H9 (cell line): ENCODE results near the gene STK11. TPM values are rescaled to one million over a fixed set of nuclear protein-coding genes. Genes with fewer than 3 reads are reported as not detected.

ENCODE experiments used
- DNase-seq: peaks from one replicate; pipeline ENCODE4 v3.0.0-alpha.2; 2017
- H2AFZ ChIP-seq: one replicate; pipeline ENCODE4 v1.6.1; 2013; ENCODE audit warnings: mild to moderate bottlenecking, low read length, control low read depth, moderate library complexity
- H2AK5ac ChIP-seq: 2 replicates; pipeline ENCODE4 v1.6.1; 2013; ENCODE audit warnings: low read length, control low read depth, mixed read lengths; ENCODE audit not compliant: insufficient read length
- H2BK120ac ChIP-seq: one replicate; pipeline ENCODE4 v1.6.1; 2013; ENCODE audit warnings: low read depth, mild to moderate bottlenecking, low read length, control low read depth, inconsistent platforms; ENCODE audit not compliant: poor library complexity, severe bottlenecking
- H2BK12ac ChIP-seq: 2 replicates; pipeline ENCODE4 v1.6.1; 2013; ENCODE audit warnings: low read length, control low read depth, mixed read lengths, low read depth; ENCODE audit not compliant: insufficient read length
- H2BK15ac ChIP-seq: 2 replicates; pipeline ENCODE4 v1.6.1; 2013; ENCODE audit warnings: low read depth, low read length, control low read depth
- H2BK20ac ChIP-seq: one replicate; pipeline ENCODE4 v1.6.1; 2013; ENCODE audit warnings: low read depth, mild to moderate bottlenecking, low read length, control low read depth, inconsistent platforms; ENCODE audit not compliant: poor library complexity, severe bottlenecking
- H2BK5ac ChIP-seq: 2 replicates; pipeline ENCODE4 v1.6.1; 2013; ENCODE audit warnings: low read length, control low read depth, mixed read lengths; ENCODE audit not compliant: insufficient read length
- H3K14ac ChIP-seq: 2 replicates; pipeline ENCODE4 v1.6.1; 2013; ENCODE audit warnings: low read length, control low read depth; ENCODE audit not compliant: insufficient read depth
- H3K18ac ChIP-seq: 2 replicates; pipeline ENCODE4 v1.6.1; 2013; ENCODE audit warnings: low read depth, mild to moderate bottlenecking, mixed read lengths, low read length, control low read depth; ENCODE audit not compliant: insufficient read length
- H3K23ac ChIP-seq: 2 replicates; pipeline ENCODE4 v1.6.1; 2013; ENCODE audit warnings: low read length, control low read depth, mixed read lengths, low read depth; ENCODE audit not compliant: insufficient read length
- H3K23me2 ChIP-seq: 2 replicates; pipeline ENCODE4 v1.6.1; 2013; ENCODE audit warnings: low read depth, mild to moderate bottlenecking, mixed read lengths, low read length, control low read depth; ENCODE audit not compliant: insufficient read length, poor library complexity, severe bottlenecking
- H3K27ac ChIP-seq: 2 replicates; pipeline ENCODE4 v1.5.1; 2013; ENCODE audit warnings: low read length, control low read depth, mixed read lengths, low read depth; ENCODE audit not compliant: insufficient read length
- H3K27me3 ChIP-seq: 2 replicates; pipeline ENCODE4 v1.6.1; 2013; ENCODE audit warnings: low read length, control low read depth, inconsistent platforms; ENCODE audit not compliant: insufficient read depth
- H3K4ac ChIP-seq: 2 replicates; pipeline ENCODE4 v1.6.1; 2013; ENCODE audit warnings: low read depth, mild to moderate bottlenecking, control low read depth, inconsistent platforms, low read length, moderate library complexity
- H3K4me1 ChIP-seq: 2 replicates; pipeline ENCODE4 v1.6.1; 2013; ENCODE audit warnings: low read length, control low read depth, inconsistent platforms; ENCODE audit not compliant: insufficient read depth
- H3K4me2 ChIP-seq: 2 replicates; pipeline ENCODE4 v1.6.1; 2013; ENCODE audit warnings: low read length, control low read depth, mixed read lengths; ENCODE audit not compliant: insufficient read length, insufficient read depth
- H3K56ac ChIP-seq: 2 replicates; pipeline ENCODE4 v1.6.1; 2013; ENCODE audit warnings: low read depth, mild to moderate bottlenecking, mixed read lengths, low read length, control low read depth; ENCODE audit not compliant: insufficient read length
- H3K79me1 ChIP-seq: 2 replicates; pipeline ENCODE4 v1.6.1; 2013; ENCODE audit warnings: low read depth, mild to moderate bottlenecking, moderate library complexity, low read length, control low read depth, inconsistent platforms; ENCODE audit not compliant: insufficient read depth, poor library complexity, severe bottlenecking
- H3K79me2 ChIP-seq: 2 replicates; pipeline ENCODE4 v1.6.1; 2013; ENCODE audit warnings: low read length, control low read depth, inconsistent platforms; ENCODE audit not compliant: insufficient read depth
- H3K9ac ChIP-seq: 2 replicates; pipeline ENCODE4 v1.6.1; 2013; ENCODE audit warnings: low read length, control low read depth, mixed read lengths; ENCODE audit not compliant: insufficient read length; ENCODE audit errors: extremely low read depth
- H3K9me3 ChIP-seq: one replicate; pipeline ENCODE4 v1.6.1; 2013; ENCODE audit warnings: low read depth, low read length, inconsistent platforms; ENCODE audit not compliant: control insufficient read depth
- H3T11ph ChIP-seq: one replicate; pipeline ENCODE4 v1.6.1; 2013; ENCODE audit warnings: mild to moderate bottlenecking, low read length, control low read depth, inconsistent platforms
- H4K20me1 ChIP-seq: one replicate; pipeline ENCODE4 v1.6.1; 2013; ENCODE audit not compliant: control insufficient read depth, insufficient read length, insufficient read depth
- H4K5ac ChIP-seq: 2 replicates; pipeline ENCODE4 v1.6.1; 2013; ENCODE audit warnings: low read depth, mild to moderate bottlenecking, mixed read lengths, low read length, control low read depth; ENCODE audit not compliant: insufficient read length
- H4K8ac ChIP-seq: replicated peaks from 2 replicates; pipeline ENCODE4 v1.6.1; 2013; ENCODE audit warnings: low read length, control low read depth, mixed read lengths, low read depth; ENCODE audit not compliant: insufficient read length
- H4K91ac ChIP-seq: 2 replicates; pipeline ENCODE4 v1.6.1; 2013; ENCODE audit warnings: low read depth, mild to moderate bottlenecking, moderate library complexity, mixed read lengths, low read length, control low read depth; ENCODE audit not compliant: insufficient read length
- H3K27ac Mint-ChIP-seq, 3 experiments: 2 replicates in 2 of 3; 3 replicates in 1 of 3; pipeline ENCODE4 v1.8.0; 2020 to 2021; ENCODE audit warnings: mixed read lengths in 3 of 3, mild to moderate bottlenecking in 1 of 3, moderate library complexity in 1 of 3
- H3K27me3 Mint-ChIP-seq: 2 replicates; pipeline ENCODE4 v1.8.0; 2021; ENCODE audit warnings: low read depth, mild to moderate bottlenecking, moderate library complexity, mixed read lengths
- H3K36me3 Mint-ChIP-seq, 3 experiments: 2 replicates in 2 of 3; 3 replicates in 1 of 3; pipeline ENCODE4 v1.8.0; 2020 to 2021; ENCODE audit warnings: low read depth in 3 of 3, mixed read lengths in 3 of 3; ENCODE audit not compliant: insufficient read depth in 1 of 3
- H3K4me1 Mint-ChIP-seq, 2 experiments: 2 replicates each; pipeline ENCODE4 v1.8.0; 2020; ENCODE audit warnings: mixed read lengths in 2 of 2
- H3K4me3 Mint-ChIP-seq, 2 experiments: 2 replicates in 1 of 2; 3 replicates in 1 of 2; pipeline ENCODE4 v1.8.0; 2020 to 2021; ENCODE audit warnings: mild to moderate bottlenecking in 2 of 2, mixed read lengths in 2 of 2, moderate library complexity in 1 of 2
- H3K9me3 Mint-ChIP-seq, 2 experiments: 2 replicates in 1 of 2; 3 replicates in 1 of 2; pipeline ENCODE4 v1.8.0; 2020; ENCODE audit warnings: mild to moderate bottlenecking in 2 of 2, mixed read lengths in 2 of 2, moderate library complexity in 1 of 2
- CTCF ChIP-seq: fragments of 200-600 bp; sonication (generic); conservative IDR thresholded peaks from 3 replicates; pipeline ENCODE4 v1.8.0; 2021; ENCODE audit warnings: antibody characterized with exemption, mild to moderate bottlenecking
- WGBS: extraction: QIAGEN DNeasy Blood & Tissue Kit; methylation state at CpG from one replicate; pipeline ENCODE4 v1.1.7; 2013; ENCODE audit warnings: missing lambda C conversion rate, low lambda C conversion rate, mixed read lengths; ENCODE audit not compliant: insufficient read length; ENCODE audit errors: extremely low coverage; 5-methylcytosine and 5-hydroxymethylcytosine counted together
- total RNA-seq: library from RNA; stranded (reverse); gene quantifications from 2 replicates; pipeline ENCODE4 v1.2.1, GENCODE V29; 2021

STK11 gene
- total RNA-seq, 1 experiment from 2014 or later: 74.3 TPM

- Histone ChIP-seq H3T11ph (no peak overlapping the region), H3K27ac (no peak overlapping the region), H3K79me2 (peaks cover 4% of the 10 kb centered on the region; the same call in 1 of the 2 replicates), H4K8ac (no peak overlapping the region), H3K23me2 (peaks cover 16% of the 10 kb centered on the region), H2BK120ac (no peak overlapping the region), H3K18ac (no peak overlapping the region), H3K23ac (no peak overlapping the region), H3K9ac (peak overlapping the region; percentile 6), H3K56ac (no peak overlapping the region), H2BK20ac (no peak overlapping the region), H3K14ac (no peak overlapping the region), H2AK5ac (no peak overlapping the region), H3K4me2 (no peak overlapping the region), H3K9me3 (no peaks in the 10 kb centered on the region), H3K4me1 (no peaks in the 10 kb centered on the region; the same call in 1 of the 2 replicates), H2BK5ac (no peak overlapping the region), H4K91ac (no peak overlapping the region), H4K5ac (no peak overlapping the region), H2BK12ac (no peak overlapping the region), H3K4ac (no peak overlapping the region), H2AFZ (no peak overlapping the region), H3K27me3 (no peaks in the 10 kb centered on the region), H3K79me1 (peaks cover 9% of the 10 kb centered on the region), H2BK15ac (no peak overlapping the region), H4K20me1 (no peaks in the 10 kb centered on the region)
- Mint-ChIP-seq H3K27me3 (peaks cover 6% of the 10 kb centered on the region), H3K4me1 (peaks cover 47 to 57% of the 10 kb centered on the region in 2 experiments), H3K36me3 (peaks cover 36 to 58% (median 50%) of the 10 kb centered on the region in 3 experiments), H3K27ac (peak overlapping the region in 2 of 3 experiments; percentile 54 to 93; a peak in 4 of 7 replicates), H3K4me3 (peak overlapping the region; percentile 4 to 28; a peak in 3 of 5 replicates), H3K9me3 (no peaks in the 10 kb centered on the region)
- no peak for DNase-seq
- 100% methylated on average over 2 of the region's 33 CpGs for WGBS
- no peak for TF ChIP-seq CTCF
These were observed 67.1 kb downstream of the STK11 start for GRCh38 chr19:1272423-1273262.
